Gastrocnemius medialis (tissue), 4 donors: ENCODE data around the gene PDIA5. TPM values are rescaled to one million over a fixed set of nuclear protein-coding genes. Genes with fewer than 3 reads are reported as not detected.

ENCODE experiments used
- ATAC-seq, 2 donors: fragments of 150-250 bp; one replicate each; pipeline ENCODE4 v1.9.1; 2016
- DNase-seq, 2 donors: peaks; one replicate each; pipeline ENCODE4 v3.0.0-alpha.2; 2019
- H3K27ac ChIP-seq, 4 donors: fragments of 200-600 bp; sonication (generic); 1 replicate in 1 of 4; 2 replicates in 3 of 4; pipeline ENCODE4 v1.5.1; 2016 to 2018; ENCODE audit warnings: mild to moderate bottlenecking in 2 of 4, moderate library complexity in 1 of 4
- H3K27me3 ChIP-seq, 3 donors: fragments of 200-600 bp; sonication (generic) in 2 of 3; 1 replicate in 1 of 3; 2 replicates in 2 of 3; pipeline versions ENCODE4 v1.5.1 to v1.6.0; 2016 to 2019; ENCODE audit warnings: mild to moderate bottlenecking in 1 of 3, moderate library complexity in 1 of 3
- H3K36me3 ChIP-seq, 2 donors: fragments of 200-600 bp; sonication (generic) in 1 of 2; one replicate each; pipeline ENCODE4 v1.5.1; 2017 to 2018
- H3K4me1 ChIP-seq, 2 donors: fragments of 200-600 bp; sonication (generic) in 1 of 2; one replicate each; pipeline ENCODE4 v1.5.1; 2016 to 2017; ENCODE audit warnings: mild to moderate bottlenecking in 2 of 2
- H3K4me3 ChIP-seq, 4 donors: fragments of 200-600 bp; sonication (generic) in 3 of 4; 1 replicate in 1 of 4; 2 replicates in 3 of 4; pipeline ENCODE4 v1.5.1; 2016 to 2019; ENCODE audit warnings: mild to moderate bottlenecking in 2 of 4
- H3K9me3 ChIP-seq, 3 donors: fragments of 200-600 bp; sonication (generic) in 2 of 3; 1 replicate in 1 of 3; 2 replicates in 2 of 3; pipeline ENCODE4 v1.5.1; 2016 to 2019
- POLR2A ChIP-seq, 2 donors: fragments of 450-650 bp; IDR thresholded peaks; one replicate each; pipeline ENCODE4 v1.6.1; 2017; ENCODE audit warnings: antibody characterized with exemption in 2 of 2, mild to moderate bottlenecking in 2 of 2, moderate library complexity in 2 of 2
- in situ Hi-C, 4 donors: fragments of 200-750 bp; cut with MboI; loops; one replicate each; pipeline versions ENCODE4 v1.15.0 to v1.8.0; 2017; ENCODE audit warnings: low sequenced_read_pairs in 4 of 4
- intact Hi-C: fragments of 100-400 bp; cut with DNase I; formaldehyde crosslinking; loops from one replicate; pipeline ENCODE4 v1.15.1; 2023; ENCODE audit warnings: low total_unique reads
- total RNA-seq, 4 donors: library from RNA; depleted of rRNA; stranded (reverse); fragments of >200 nt; gene quantifications; one replicate each; pipeline versions ENCODE4 v1.1.0 to v1.2.3, GENCODE V29; 2016
- TF ChIP-seq, protein P1 (sequence below), 5 experiments: fragments of 450-650 bp in 3 of 5; fragments of 200-600 bp in 2 of 5; sonication (generic) in 2 of 5; IDR thresholded peaks in 4 of 5; conservative IDR thresholded peaks in 1 of 5; 1 replicate in 4 of 5; 2 replicates in 1 of 5; pipeline ENCODE4 v1.5.1; 2016 to 2019; ENCODE audit warnings: antibody characterized with exemption in 5 of 5, mild to moderate bottlenecking in 3 of 5, moderate library complexity in 3 of 5

PDIA5 gene
- total RNA-seq, 4 donors from 2014 or later: 2.3 to 4.2 (median 3.0) TPM

DNA sequence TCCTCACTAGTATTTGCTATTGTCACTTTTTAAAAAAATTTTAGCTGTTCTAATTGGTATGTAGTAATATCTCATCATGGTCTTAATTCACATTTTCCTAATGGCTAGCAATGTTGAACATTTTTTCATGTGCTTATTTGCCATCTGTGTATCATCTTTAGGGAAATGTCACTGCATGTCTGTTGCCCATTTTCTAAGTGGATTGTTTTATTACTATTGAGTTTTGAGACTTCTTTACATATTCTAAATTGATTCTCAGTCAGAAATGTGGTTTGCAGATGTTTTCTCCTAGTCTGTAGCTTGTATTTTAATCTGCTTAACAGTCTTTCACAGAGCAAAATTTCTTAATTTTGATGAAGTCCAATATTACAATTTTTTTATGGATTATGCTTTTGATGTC is 101.3 kb downstream of the PDIA5 start:
- intact Hi-C loops (no loop called here), in situ Hi-C loops (no loop called here)
- DNase-seq (no peak), ATAC-seq (no peak)
- Histone ChIP-seq H3K9me3 (no peaks in the 10 kb centered on the region), H3K36me3 (peaks cover 0 to 5% of the 10 kb centered on the region in 2 donors), H3K27me3 (no peaks in the 10 kb centered on the region), H3K27ac (no peak overlapping the region), H3K4me1 (no peaks in the 10 kb centered on the region), H3K4me3 (no peak overlapping the region)
- TF ChIP-seq, protein P1, sequence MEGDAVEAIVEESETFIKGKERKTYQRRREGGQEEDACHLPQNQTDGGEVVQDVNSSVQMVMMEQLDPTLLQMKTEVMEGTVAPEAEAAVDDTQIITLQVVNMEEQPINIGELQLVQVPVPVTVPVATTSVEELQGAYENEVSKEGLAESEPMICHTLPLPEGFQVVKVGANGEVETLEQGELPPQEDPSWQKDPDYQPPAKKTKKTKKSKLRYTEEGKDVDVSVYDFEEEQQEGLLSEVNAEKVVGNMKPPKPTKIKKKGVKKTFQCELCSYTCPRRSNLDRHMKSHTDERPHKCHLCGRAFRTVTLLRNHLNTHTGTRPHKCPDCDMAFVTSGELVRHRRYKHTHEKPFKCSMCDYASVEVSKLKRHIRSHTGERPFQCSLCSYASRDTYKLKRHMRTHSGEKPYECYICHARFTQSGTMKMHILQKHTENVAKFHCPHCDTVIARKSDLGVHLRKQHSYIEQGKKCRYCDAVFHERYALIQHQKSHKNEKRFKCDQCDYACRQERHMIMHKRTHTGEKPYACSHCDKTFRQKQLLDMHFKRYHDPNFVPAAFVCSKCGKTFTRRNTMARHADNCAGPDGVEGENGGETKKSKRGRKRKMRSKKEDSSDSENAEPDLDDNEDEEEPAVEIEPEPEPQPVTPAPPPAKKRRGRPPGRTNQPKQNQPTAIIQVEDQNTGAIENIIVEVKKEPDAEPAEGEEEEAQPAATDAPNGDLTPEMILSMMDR (IDR thresholded peaks at IDR 0.05 in 4 of 5, conservative IDR thresholded peaks at IDR 0.05 in 1 of 5): no peak
- no peak for TF ChIP-seq POLR2A (IDR thresholded peaks at IDR 0.05)

DNA sequence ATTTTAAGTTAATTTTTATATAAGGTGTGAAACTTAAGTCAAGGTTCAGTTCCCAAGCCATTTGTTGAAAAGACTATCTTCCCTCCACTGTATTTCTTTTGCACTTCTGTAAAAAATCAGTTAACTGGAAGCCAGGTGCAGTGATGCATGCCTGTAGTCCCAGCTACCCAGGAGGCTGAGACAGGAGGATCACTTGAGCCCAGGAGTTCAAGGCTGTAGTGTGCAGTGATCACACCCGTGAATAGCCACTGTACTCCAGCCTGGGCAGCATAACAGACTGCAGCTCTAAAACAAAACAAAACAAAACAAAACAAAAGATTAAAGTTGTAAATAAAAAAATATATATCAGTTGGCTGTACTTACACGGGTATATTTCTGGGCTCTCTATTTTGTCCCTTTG is 101.8 kb downstream of the PDIA5 start:
- Histone ChIP-seq H3K4me3 (no peak overlapping the region), H3K27ac (no peak overlapping the region), H3K4me1 (no peaks in the 10 kb centered on the region), H3K9me3 (no peaks in the 10 kb centered on the region), H3K27me3 (no peaks in the 10 kb centered on the region), H3K36me3 (peaks cover 0 to 5% of the 10 kb centered on the region in 2 donors)
- DNase-seq: no peak
- no peak for ATAC-seq
- TF ChIP-seq, protein P1 (IDR thresholded peaks at IDR 0.05 in 4 of 5, conservative IDR thresholded peaks at IDR 0.05 in 1 of 5): no peak
- no peak for TF ChIP-seq POLR2A (IDR thresholded peaks at IDR 0.05)
- in situ Hi-C loops (no loop called here), intact Hi-C loops (no loop called here)

GRCh38 chr3:123169492-123169929 is 102.7 kb downstream of the PDIA5 start:
- Histone ChIP-seq H3K4me1 (no peaks in the 10 kb centered on the region), H3K27ac (no peak overlapping the region), H3K27me3 (no peaks in the 10 kb centered on the region), H3K36me3 (peaks cover 0 to 3% of the 10 kb centered on the region in 2 donors), H3K4me3 (no peak overlapping the region), H3K9me3 (no peaks in the 10 kb centered on the region)
- TF ChIP-seq POLR2A (IDR thresholded peaks at IDR 0.05): no peak
- TF ChIP-seq, protein P1 (IDR thresholded peaks at IDR 0.05 in 4 of 5, conservative IDR thresholded peaks at IDR 0.05 in 1 of 5): no peak
- ATAC-seq: no peak
- DNase-seq: no peak
- intact Hi-C loops: no loop called here
- in situ Hi-C loops: no loop called here

DNA sequence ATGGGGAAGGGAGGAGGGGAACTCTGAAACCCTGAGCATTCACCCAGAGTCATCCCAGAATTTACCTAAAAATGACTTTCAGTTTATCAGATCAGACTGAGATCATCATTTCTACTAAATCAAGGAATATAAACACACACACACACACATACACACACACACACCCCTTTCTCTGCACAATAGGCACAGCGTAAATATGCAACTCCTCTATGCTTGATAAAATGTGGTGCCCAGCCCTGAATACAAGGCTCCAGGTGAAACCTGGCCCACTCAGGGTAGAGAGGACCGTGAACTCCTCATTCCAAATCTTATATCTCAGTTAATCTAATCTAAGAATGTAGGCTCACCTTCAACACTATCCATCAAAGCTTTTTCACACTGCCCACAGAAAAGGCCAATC is 103.1 kb downstream of the PDIA5 start:
- TF ChIP-seq, protein P1 (IDR thresholded peaks at IDR 0.05 in 4 of 5, conservative IDR thresholded peaks at IDR 0.05 in 1 of 5): no peak
- no peak for TF ChIP-seq POLR2A (IDR thresholded peaks at IDR 0.05)
- DNase-seq (no peak), ATAC-seq (no peak)
- in situ Hi-C loops: no loop called here
- no peaks in the 10 kb centered on the region for H3K9me3 ChIP-seq
- H3K27me3 ChIP-seq: no peaks in the 10 kb centered on the region
- H3K4me3 ChIP-seq: no peak overlapping the region
- H3K27ac ChIP-seq: no peak overlapping the region
- no peaks in the 10 kb centered on the region for H3K4me1 ChIP-seq
- no peaks in the 10 kb centered on the region for H3K36me3 ChIP-seq
- intact Hi-C loops: no loop called here

DNA sequence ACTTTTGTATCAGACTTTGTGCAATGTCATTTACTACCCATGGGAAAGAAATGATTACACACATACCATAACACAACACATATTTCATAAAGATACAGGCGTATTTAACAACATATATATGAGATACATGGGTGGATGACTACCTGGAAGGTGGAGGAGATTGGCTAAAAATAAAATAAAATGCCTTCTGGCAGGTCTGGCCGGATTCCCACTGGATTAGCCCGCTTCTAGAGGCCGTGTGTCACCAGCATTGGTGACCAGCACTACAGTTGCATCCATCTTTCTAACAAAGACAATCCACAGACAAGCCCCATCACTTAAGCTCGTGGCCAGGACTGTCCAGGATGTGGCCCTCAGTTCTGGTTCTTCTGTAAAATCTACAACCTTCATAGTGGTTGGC is 114.0 kb downstream of the PDIA5 start:
- DNase-seq: no peak
- no peak for ATAC-seq
- H3K4me3 ChIP-seq: no peak overlapping the region
- H3K4me1 ChIP-seq: no peaks in the 10 kb centered on the region
- H3K27ac ChIP-seq: no peak overlapping the region
- in situ Hi-C loops (no loop called here), intact Hi-C loops (loop anchor here (10.0 kb wide), 1 partner anchor 814 kb away; the partner anchor contains the start of gene ROPN1)
- no peaks in the 10 kb centered on the region for H3K36me3 ChIP-seq
- TF ChIP-seq, protein P1 (IDR thresholded peaks at IDR 0.05 in 4 of 5, conservative IDR thresholded peaks at IDR 0.05 in 1 of 5): no peak
- TF ChIP-seq POLR2A (IDR thresholded peaks at IDR 0.05): no peak
- no peaks in the 10 kb centered on the region for H3K9me3 ChIP-seq
- no peaks in the 10 kb centered on the region for H3K27me3 ChIP-seq
